GM21576 (cell line): ENCODE data around the gene E2F4.

ENCODE experiments used
- ATAC-seq: cut with Tn5 transposase; IDR thresholded peaks from one replicate; pipeline ENCODE4 v1.9.1; 2021; ENCODE audit warnings: mild to moderate bottlenecking, moderate library complexity; ENCODE audit not compliant: unreplicated experiment

Gene E2F4

DNA sequence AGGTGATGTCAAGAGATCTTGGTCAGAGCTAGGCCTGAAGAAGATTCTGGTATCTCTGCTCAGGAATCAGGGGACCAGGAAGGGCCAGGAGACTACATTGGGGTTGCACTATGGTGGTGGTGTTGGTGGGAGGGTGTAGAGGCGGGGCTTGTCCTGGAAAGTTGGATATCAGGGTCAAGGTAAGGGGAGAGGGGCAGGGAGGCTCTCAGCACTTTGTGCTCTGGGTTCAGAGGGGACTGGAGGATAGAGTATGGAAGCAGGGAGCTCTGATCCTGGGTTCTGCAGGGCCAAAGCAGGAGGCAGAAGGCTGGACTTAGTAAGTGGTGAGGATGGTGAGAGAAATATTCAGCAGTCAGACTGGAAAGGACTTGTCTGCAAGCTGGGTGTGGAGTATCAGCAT, 18.6 kb upstream of the E2F4 start:
- ATAC-seq: no peak

DNA sequence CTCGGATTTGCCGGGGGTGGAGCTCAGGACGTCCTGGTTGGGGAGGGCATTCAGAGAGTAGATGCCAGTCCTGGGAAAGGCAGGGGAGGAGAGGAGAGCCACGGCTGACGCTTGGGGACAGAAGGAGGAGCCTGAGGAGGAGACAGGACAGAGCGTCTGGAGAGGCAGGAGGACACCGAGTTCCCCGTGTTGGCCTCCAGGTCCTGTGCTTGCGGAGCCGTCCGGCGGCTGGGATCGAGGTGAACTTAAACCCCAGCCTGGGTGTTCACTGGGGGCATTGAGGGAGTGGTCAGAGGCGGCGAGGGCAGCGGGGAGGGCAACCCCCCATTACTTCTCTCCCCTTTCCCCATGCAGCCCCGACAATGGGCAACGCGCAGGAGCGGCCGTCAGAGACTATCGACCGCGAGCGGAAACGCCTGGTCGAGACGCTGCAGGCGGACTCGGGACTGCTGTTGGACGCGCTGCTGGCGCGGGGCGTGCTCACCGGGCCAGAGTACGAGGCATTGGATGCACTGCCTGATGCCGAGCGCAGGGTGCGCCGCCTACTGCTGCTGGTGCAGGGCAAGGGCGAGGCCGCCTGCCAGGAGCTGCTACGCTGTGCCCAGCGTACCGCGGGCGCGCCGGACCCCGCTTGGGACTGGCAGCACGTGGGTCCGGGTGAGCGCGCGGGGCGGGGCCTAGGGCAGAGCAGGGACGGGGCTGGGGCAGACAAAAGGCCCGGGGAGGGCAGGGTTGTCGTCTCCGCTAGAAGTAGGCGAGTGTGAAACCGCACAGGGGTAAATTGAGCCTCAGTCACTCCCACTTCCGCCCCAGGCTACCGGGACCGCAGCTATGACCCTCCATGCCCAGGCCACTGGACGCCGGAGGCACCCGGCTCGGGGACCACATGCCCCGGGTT, 17.9 kb upstream of the E2F4 start:
- ATAC-seq: peak; percentile 34

GRCh38 chr16:67174706-67175231, 17.2 kb upstream of the E2F4 start:
- ATAC-seq: no peak

GRCh38 chr16:67176662-67177061, 15.3 kb upstream of the E2F4 start:
- no peak for ATAC-seq

GRCh38 chr16:67177743-67178699, 13.9 kb upstream of the E2F4 start:
- no peak for ATAC-seq

DNA sequence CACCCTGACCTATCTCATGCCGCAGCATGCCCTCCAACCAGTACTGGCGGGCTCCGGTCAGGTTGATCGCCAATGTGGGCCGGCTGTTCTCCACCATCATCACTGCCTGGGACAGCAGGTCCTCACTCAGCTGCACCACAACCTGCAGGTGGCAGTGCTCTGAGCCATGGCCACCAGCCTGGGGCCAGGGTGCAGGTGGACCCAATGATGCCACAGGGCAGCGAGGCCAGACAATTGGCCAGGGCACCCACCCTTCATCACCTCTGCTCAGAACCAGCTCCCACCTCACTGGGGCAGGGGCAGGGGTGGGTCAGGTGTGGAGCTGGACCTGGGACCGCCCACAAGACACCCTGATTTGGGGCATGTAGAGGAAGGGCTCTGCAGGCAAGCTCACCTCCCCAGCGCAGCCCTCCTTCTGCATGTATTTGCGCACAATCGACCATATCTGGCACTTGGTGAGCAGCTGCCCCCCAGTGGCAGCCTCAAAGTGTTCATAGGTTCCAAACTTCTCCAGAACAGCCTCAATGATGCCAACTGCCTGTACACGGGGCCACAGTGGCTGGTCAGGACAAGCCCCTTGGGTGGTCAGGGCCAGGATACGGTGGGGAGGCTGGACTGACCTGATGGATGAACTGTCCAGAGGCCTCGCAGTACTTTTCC, 12.4 kb upstream of the E2F4 start:
- ATAC-seq: no peak

DNA sequence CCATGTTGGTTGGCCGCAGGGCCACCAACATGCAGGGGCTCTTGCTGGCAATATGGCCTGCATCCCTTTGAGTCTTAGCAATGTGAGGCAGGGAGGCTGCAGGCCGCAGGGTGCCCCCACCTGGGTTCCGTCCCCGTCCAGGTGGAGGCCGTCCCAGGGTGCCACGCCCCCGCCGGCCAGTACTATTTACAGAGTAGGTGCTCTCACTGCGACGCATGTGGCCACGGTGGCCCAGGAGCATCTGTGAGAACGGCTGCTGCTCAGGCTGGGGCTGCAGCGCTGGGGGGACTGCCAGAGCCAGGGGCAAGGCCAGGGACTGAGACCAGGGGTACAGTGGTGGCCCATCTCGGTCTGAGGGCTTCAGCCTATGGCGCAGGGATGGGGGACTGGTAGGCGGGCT, 11.8 kb upstream of the E2F4 start:
- ATAC-seq: no peak

DNA sequence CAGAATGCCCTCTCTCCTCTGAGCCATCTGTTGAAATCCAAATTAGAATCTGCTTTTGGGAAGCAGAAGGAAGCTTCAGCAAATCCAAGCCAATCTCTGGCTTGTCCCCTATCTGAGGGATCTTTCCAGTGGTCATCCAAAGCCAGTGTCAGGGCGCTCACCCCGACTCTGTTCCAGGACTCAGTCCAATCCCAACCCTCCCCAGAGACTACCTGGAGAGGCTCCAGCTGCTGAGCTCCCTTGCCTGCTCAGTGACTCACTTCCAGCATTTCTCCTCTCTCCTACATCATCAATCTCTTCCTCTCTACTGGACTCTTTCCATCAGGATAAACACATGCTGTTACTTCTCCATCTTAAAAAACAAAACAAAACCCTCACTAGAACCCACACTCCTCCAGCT, 10.6 kb upstream of the E2F4 start:
- no peak for ATAC-seq

DNA sequence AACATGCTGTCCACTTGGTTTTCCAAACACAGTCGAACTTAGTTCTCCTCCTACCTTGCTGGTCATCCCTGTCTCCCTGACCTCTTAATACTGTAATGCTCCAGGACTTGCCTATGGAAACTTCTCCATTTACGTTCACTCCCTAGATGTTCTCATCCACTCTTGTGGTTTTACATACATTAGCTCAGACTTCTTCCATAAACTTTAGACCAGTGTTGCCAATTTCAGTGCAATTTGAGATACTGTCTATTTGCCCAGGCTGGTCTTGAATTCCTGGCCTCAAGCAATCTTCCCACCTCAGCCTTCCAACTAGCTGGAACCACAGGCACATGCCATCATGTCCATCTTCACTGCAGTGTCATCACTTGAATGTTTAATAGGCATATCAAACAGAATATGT, 9.7 kb upstream of the E2F4 start:
- ATAC-seq: no peak

DNA sequence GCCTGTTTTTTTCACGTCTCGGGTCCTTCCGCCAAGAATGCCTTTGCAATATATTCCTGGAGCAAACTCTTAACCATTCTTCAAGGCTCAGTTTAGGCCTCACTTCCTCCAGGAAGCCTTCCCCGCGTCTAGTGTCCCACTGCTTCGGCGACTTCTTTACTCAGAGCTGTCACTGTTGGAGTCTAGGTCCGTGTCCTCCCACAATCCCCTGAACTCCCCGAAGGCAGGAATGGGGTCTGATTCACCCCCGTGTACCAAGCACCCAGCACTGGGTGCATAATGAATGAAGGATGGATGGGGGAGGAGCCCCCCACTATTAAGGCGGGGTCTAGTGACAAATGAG, 8.7 kb upstream of the E2F4 start:
- ATAC-seq: peak; percentile 1

DNA sequence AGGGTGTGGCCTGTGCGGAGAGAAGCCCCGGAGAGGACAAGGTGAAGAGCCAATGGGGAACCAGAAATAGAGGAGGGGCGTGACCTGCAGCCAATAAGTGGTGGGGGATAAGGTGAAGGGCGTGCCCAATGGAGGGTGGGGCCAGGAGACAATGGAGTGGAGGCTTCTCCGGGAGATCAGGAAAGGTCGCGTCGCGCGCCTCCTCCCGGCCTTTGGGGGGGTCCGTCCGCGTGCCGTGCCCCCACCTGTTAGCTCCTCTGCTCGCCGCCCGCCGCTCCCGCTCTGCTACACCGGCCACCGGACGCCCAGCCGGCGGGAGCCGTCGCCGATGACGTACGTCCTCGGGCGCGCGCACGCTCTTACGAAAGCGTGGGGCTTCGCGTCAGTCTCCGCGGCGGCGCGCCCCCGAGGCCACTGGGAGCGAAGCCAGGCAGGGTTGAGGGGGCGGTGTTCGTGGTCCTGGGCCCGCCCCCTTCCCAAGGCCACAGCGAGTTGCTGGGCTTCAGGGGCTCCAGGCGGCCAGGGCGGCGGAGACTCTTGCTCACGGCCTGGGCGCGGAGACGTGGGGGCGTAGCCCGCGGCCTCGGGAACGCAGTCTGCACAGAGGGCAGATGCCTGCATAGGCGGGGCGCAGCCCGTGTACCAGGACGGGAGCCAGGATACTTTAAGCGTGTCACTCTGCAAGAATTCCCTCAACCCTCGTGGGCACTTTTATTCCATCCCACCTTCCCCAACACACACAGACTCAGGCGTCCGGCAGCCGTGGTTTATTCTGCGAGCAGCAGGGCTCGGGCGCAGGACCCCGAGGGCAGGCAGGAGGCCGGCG, 8.1 kb upstream of the E2F4 start, which contains the start of gene MATCAP1:
Gene MATCAP1, minus strand, starts transcription at position 337 of the 826 bp plus-strand sequence. CDS start 3,353 bp downstream, outside the sequence.
- ATAC-seq: peak; percentile 92

DNA sequence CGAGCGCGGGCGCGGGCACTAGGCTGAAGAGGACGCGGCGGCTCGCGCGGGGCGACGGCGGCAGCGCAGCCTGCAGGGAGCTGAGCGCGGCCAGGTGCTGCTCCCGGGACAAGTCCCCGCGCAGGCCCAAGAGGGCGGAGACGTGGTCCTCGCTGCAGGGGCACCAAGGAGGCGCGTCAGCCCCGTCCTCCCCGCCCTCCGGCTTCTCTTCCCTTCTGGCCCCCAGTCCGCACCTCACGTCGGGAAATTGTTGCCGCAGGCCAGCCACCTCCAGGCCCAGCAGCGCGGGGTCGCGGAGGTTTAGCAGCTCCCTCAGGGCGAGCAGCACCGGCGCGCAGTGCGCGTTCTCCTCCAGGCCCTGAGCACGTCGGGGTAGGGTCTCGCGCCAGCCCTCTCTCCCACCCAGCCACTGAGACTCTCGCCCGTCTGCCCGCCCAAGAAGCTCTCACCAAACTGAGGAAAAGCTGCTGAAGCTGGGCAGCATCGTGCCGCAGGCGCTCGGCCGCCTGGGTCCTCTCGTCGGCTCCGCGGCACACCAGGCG, 7.4 kb upstream of the E2F4 start:
- no peak for ATAC-seq

DNA sequence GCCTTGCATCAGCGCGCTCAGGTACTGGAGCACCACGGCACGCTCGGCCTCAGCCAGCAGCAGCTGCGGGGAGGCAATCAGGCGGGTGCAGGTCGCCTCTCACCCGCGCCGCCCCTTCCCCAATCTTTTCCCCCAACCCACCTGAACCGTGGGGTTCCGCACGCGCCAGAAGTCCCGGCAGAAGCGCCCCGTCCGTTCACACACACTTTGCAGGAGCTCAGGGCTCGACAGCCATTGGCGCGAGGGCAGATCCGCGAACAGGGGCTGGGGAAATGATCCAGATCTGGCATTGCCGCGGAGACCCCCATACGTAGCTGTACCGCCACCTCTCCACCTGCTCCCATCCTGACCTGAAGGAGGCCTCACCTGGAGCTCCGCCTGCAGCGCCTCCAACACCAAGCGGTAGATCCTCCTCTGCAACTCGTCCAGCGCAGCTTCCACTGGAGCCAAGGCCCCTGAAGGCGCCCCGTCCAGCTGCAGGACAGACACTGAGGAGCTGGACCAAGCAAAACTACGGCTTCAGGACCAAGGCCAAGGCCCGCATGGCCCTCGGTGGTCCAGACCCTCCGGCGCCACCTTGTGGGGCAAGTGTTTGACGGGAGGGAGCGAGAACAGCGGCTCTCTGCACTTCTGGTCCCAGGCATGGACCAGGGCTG, 6.8 kb upstream of the E2F4 start:
- no peak for ATAC-seq

DNA sequence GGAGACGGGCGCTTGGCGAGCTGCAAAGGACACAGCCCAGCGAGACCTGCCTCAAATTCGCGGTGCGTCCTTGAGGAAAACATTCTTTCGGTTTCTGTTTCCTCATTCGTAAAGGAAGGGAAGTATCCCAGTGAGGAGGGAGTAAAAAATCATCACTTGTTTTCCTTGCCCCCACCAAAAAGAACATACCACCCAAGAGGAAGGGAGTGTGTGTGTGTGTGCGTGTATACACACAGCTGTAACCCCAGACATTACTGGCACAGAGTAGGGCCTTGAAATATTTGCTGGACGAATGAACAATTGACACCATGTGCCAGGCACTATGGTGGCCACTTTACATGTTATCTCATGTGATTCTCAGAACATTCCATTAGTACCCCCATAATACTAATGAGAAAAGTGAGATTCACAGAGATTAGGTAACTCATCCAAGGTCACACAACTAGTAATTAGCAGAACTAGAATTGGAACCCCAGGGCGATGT, 6.3 kb upstream of the E2F4 start:
- no peak for ATAC-seq

DNA sequence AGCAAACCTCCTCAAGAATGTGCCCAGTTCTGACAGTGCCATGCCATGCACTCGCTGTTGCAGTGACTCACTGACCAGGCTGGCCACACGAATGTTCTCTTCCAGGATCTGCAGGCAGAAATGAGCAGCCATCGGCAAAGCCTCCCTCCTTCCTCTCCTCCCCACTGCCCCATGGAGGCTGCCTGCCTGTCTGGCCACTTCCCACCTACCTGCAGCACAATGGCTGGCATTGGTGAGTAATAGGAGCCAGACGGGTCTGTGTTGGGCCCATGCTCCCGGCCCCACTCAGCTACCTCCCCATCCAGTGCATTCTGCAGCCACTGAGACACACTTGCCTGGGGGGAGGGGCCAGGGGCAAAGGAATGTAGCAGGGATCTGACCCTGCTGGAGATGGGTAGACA, 5.4 kb upstream of the E2F4 start:
- ATAC-seq: no peak

GRCh38 chr16:67187175-67187890, 4.6 kb upstream of the E2F4 start:
- ATAC-seq: no peak

GRCh38 chr16:67188323-67188722, 3.6 kb upstream of the E2F4 start:
- no peak for ATAC-seq

- no peak for ATAC-seq
These were observed 3.2 kb upstream of the E2F4 start for GRCh38 chr16:67188798-67189197.

DNA sequence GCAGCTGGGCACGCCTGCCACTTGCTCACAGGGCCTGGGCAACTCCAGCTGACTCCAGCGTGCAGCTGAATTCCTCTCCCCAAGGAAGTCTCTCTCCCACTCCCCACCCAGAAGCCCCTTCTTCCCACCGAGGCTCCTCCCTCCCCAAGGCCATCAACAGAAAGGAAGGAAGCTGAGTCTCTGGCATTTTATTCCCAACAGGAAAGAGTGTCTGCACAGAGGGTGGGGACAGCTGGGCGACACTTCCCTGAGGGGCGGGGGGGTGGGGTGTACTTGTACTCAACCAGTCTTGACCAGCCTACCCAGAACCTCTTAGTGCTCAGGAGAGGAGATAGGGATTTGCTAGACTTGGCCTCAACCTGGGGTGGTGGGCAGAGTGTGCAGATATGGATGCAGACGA, 1.9 kb upstream of the E2F4 start, which contains the start of gene EXOC3L1:
Gene EXOC3L1, minus strand, starts transcription at position 96 of the 400 bp plus-strand sequence. CDS start 460 bp downstream, outside the sequence.
- no peak for ATAC-seq
